Measurements from ENCODE around the gene ST6GALNAC2. TPM values are rescaled to one million over a fixed set of nuclear protein-coding genes. Genes with fewer than 3 reads are reported as not detected.
A peak's percentile ranks its signal among the peaks of the same experiment; 100 is the strongest.

Gene ST6GALNAC2
- total and polyA plus RNA-seq, 2 experiments from 2014 or later, result 0.31 TPM; not detected in 1

- Histone ChIP-seq H3K4me2 (peak overlapping the region; percentile 24; the same call in 1 of the 2 replicates), H3F3A (replicated peaks; ENCODE audit: low read depth) (no peaks in the 10 kb centered on the region; the same call in 1 of the 2 replicates), H3K9me2 (ENCODE audit: insufficient read depth) (0 out of 2 replicates have a peak, but pooled peaks cover 5% of the 10 kb centered on the region), H2AFZ (peak overlapping the region; percentile 67), H3K27ac (ENCODE audit: low read depth) (peak overlapping the region; percentile 3), H4K20me1 (replicated peaks; ENCODE audit: insufficient read depth) (no peaks in the 10 kb centered on the region), H3K27me3 (ENCODE audit: insufficient read depth) (no peaks in the 10 kb centered on the region), H3K36me3 (ENCODE audit: insufficient read depth) (no peaks in the 10 kb centered on the region), H3K4me3 (no peak overlapping the region), H3K4me1 (ENCODE audit: insufficient read depth) (peaks cover 20% of the 10 kb centered on the region), H3K79me2 (replicated peaks; ENCODE audit: insufficient read depth) (no peaks in the 10 kb centered on the region)
- H3K9me3 Mint-ChIP-seq, result peaks cover 12% of the 10 kb centered on the region; the same call in 2 of the 3 replicates
- H3K4me3 Mint-ChIP-seq, result no peak overlapping the region; the same call in 2 of the 3 replicates
- no peak overlapping the region for H3K27ac Mint-ChIP-seq
- ATAC-seq (peak; percentile 55), DNase-seq (ENCODE audit: low spot score) (no peak)
- peaks cover 9% of the 10 kb centered on the region for H3K27me3 Mint-ChIP-seq (ENCODE audit: insufficient read depth, low read depth, poor library complexity)
- peaks cover 13% of the 10 kb centered on the region for H3K4me1 Mint-ChIP-seq
- no peaks in the 10 kb centered on the region for H3K36me3 Mint-ChIP-seq (ENCODE audit: low read depth)
- TF ChIP-seq JUNB (IDR thresholded peaks at IDR 0.05; ENCODE audit: unreplicated experiment) (no peak), CTCF (conservative IDR thresholded peaks at IDR 0.05; ENCODE audit: low read depth in 2 of 2) (0 out of 4 replicates have a peak, but pooled peaks of 1 of the 2 experiments have one; percentile 1)
Observed at GRCh38 chr17:76601065-76601464, 15.4 kb upstream of the ST6GALNAC2 start.

GRCh38 chr17:76599694-76600460 lies 14.2 kb upstream of the ST6GALNAC2 start:
- Histone ChIP-seq H3K36me3 (ENCODE audit: insufficient read depth) (no peaks in the 10 kb centered on the region), H3K79me2 (replicated peaks; ENCODE audit: insufficient read depth) (no peaks in the 10 kb centered on the region), H3K9me2 (ENCODE audit: insufficient read depth) (0 out of 2 replicates have a peak, but pooled peaks cover 5% of the 10 kb centered on the region), H3K4me2 (no peak overlapping the region), H2AFZ (no peak overlapping the region), H3K27me3 (ENCODE audit: insufficient read depth) (no peaks in the 10 kb centered on the region), H3K4me1 (ENCODE audit: insufficient read depth) (peaks cover 12% of the 10 kb centered on the region), H3K27ac (ENCODE audit: low read depth) (no peak overlapping the region), H3F3A (replicated peaks; ENCODE audit: low read depth) (no peaks in the 10 kb centered on the region; the same call in 1 of the 2 replicates), H3K4me3 (no peak overlapping the region), H4K20me1 (replicated peaks; ENCODE audit: insufficient read depth) (no peaks in the 10 kb centered on the region)
- no peak for TF ChIP-seq ZNF331 (CRISPR knock-in tag; IDR thresholded peaks at IDR 0.05; ENCODE audit: low read depth)
- TF ChIP-seq EZH2phosphoT487 (IDR thresholded peaks at IDR 0.05; ENCODE audit: unreplicated experiment), result no peak
- no peak for TF ChIP-seq ZNF114 (CRISPR knock-in tag; IDR thresholded peaks at IDR 0.05)
- Mint-ChIP-seq H3K4me3 (no peak overlapping the region), H3K36me3 (ENCODE audit: low read depth) (no peaks in the 10 kb centered on the region), H3K4me1 (peaks cover 13% of the 10 kb centered on the region), H3K27ac (no peak overlapping the region), H3K27me3 (ENCODE audit: insufficient read depth, low read depth, poor library complexity) (peaks cover 9% of the 10 kb centered on the region), H3K9me3 (peaks cover 12% of the 10 kb centered on the region; the same call in 2 of the 3 replicates)
- DNase-seq (ENCODE audit: low spot score) (no peak), ATAC-seq (no peak)

GRCh38 chr17:76598004-76598439 lies 12.4 kb upstream of the ST6GALNAC2 start:
- Mint-ChIP-seq H3K4me1 (peaks cover 17% of the 10 kb centered on the region), H3K4me3 (no peak overlapping the region), H3K9me3 (peaks cover 12% of the 10 kb centered on the region; the same call in 2 of the 3 replicates), H3K27me3 (ENCODE audit: insufficient read depth, low read depth, poor library complexity) (peaks cover 7% of the 10 kb centered on the region), H3K36me3 (ENCODE audit: low read depth) (no peaks in the 10 kb centered on the region), H3K27ac (no peak overlapping the region)
- Histone ChIP-seq H3K27ac (ENCODE audit: low read depth) (no peak overlapping the region), H3F3A (replicated peaks; ENCODE audit: low read depth) (no peaks in the 10 kb centered on the region; the same call in 1 of the 2 replicates), H2AFZ (no peak overlapping the region), H3K27me3 (ENCODE audit: insufficient read depth) (no peaks in the 10 kb centered on the region), H3K9me2 (ENCODE audit: insufficient read depth) (0 out of 2 replicates have a peak, but pooled peaks cover under 1% of the 10 kb centered on the region), H4K20me1 (replicated peaks; ENCODE audit: insufficient read depth) (no peaks in the 10 kb centered on the region), H3K4me3 (no peak overlapping the region), H3K4me1 (ENCODE audit: insufficient read depth) (peaks cover 11% of the 10 kb centered on the region), H3K79me2 (replicated peaks; ENCODE audit: insufficient read depth) (no peaks in the 10 kb centered on the region), H3K4me2 (no peak overlapping the region), H3K36me3 (ENCODE audit: insufficient read depth) (no peaks in the 10 kb centered on the region)
- ATAC-seq (no peak), DNase-seq (ENCODE audit: low spot score) (no peak)
- TF ChIP-seq CTCF (conservative IDR thresholded peaks at IDR 0.05; ENCODE audit: low read depth in 2 of 2) (no peak), ZNF331 (CRISPR knock-in tag; IDR thresholded peaks at IDR 0.05; ENCODE audit: low read depth) (no peak), ETS1 (IDR thresholded peaks at IDR 0.05) (no peak)

Measured in GM23338 (cell line).